H4 (cell line): ENCODE measurements around the gene ARL8B. TPM values are rescaled to one million over a fixed set of nuclear protein-coding genes. Genes with fewer than 3 reads are reported as not detected.
"Not testable (repeated sequence)": the region's sequence is repeated elsewhere in the genome, so short reads cannot be mapped to it uniquely, and the experiment has no call there.

Source experiments
- DNase-seq: peaks from one replicate; pipeline ENCODE4 v3.0.0-alpha.2; 2015; ENCODE audit warnings: low spot score
- total RNA-seq: library from RNA; depleted of rRNA; stranded (reverse); fragments of >200 nt; shearing (Covaris generic); gene quantifications from 2 replicates; pipeline ENCODE4 v1.2.3, GENCODE V29; 2014

ARL8B gene
- total RNA-seq, 1 experiment from 2014 or later: 49.3 TPM

GRCh38 chr3:5145120-5145519 is 23.0 kb downstream of the ARL8B start:
- DNase-seq: no peak

GRCh38 chr3:5147152-5147551 is 25.1 kb downstream of the ARL8B start:
- DNase-seq: not testable (repeated sequence)

- no peak for DNase-seq
These were observed 27.3 kb downstream of the ARL8B start for GRCh38 chr3:5149306-5149880.

GRCh38 chr3:5151586-5151985 is 29.5 kb downstream of the ARL8B start:
- no peak for DNase-seq

GRCh38 chr3:5153074-5153473 is 31.0 kb downstream of the ARL8B start:
- no peak for DNase-seq

- DNase-seq: no peak
These were observed 33.1 kb downstream of the ARL8B start for GRCh38 chr3:5155241-5155640.

GRCh38 chr3:5160321-5160720 is 38.2 kb downstream of the ARL8B start:
- DNase-seq: no peak

- peak; percentile 53 for DNase-seq
These were observed 39.1 kb downstream of the ARL8B start for GRCh38 chr3:5160940-5161858.

GRCh38 chr3:5162102-5162501 is 40.0 kb downstream of the ARL8B start:
- DNase-seq: peak; percentile 33

GRCh38 chr3:5165698-5166097 is 43.6 kb downstream of the ARL8B start:
- no peak for DNase-seq

GRCh38 chr3:5166846-5167245 is 44.8 kb downstream of the ARL8B start:
- DNase-seq: no peak

GRCh38 chr3:5168110-5168509 is 46.0 kb downstream of the ARL8B start:
- no peak for DNase-seq

GRCh38 chr3:5169807-5170206 is 47.7 kb downstream of the ARL8B start:
- no peak for DNase-seq

GRCh38 chr3:5170975-5171374 is 48.9 kb downstream of the ARL8B start:
- DNase-seq: no peak

- DNase-seq: no peak
These were observed 49.9 kb downstream of the ARL8B start for GRCh38 chr3:5172018-5172417.

GRCh38 chr3:5179036-5179435 is 56.9 kb downstream of the ARL8B start:
- not testable (repeated sequence) for DNase-seq

GRCh38 chr3:5181469-5182141 is 59.5 kb downstream of the ARL8B start:
- no peak for DNase-seq

- DNase-seq: not testable (repeated sequence)
These were observed 61.6 kb downstream of the ARL8B start for GRCh38 chr3:5183714-5184113.

GRCh38 chr3:5184499-5184898 is 62.4 kb downstream of the ARL8B start:
- no peak for DNase-seq

GRCh38 chr3:5185093-5185673 is 63.1 kb downstream of the ARL8B start:
- no peak for DNase-seq

GRCh38 chr3:5186089-5186857 is 64.2 kb downstream of the ARL8B start:
- no peak for DNase-seq

GRCh38 chr3:5186858-5187155 is 64.7 kb downstream of the ARL8B start:
- no peak for DNase-seq
